ENCODE measurements around the gene L3MBTL1.

Gene L3MBTL1

DNA sequence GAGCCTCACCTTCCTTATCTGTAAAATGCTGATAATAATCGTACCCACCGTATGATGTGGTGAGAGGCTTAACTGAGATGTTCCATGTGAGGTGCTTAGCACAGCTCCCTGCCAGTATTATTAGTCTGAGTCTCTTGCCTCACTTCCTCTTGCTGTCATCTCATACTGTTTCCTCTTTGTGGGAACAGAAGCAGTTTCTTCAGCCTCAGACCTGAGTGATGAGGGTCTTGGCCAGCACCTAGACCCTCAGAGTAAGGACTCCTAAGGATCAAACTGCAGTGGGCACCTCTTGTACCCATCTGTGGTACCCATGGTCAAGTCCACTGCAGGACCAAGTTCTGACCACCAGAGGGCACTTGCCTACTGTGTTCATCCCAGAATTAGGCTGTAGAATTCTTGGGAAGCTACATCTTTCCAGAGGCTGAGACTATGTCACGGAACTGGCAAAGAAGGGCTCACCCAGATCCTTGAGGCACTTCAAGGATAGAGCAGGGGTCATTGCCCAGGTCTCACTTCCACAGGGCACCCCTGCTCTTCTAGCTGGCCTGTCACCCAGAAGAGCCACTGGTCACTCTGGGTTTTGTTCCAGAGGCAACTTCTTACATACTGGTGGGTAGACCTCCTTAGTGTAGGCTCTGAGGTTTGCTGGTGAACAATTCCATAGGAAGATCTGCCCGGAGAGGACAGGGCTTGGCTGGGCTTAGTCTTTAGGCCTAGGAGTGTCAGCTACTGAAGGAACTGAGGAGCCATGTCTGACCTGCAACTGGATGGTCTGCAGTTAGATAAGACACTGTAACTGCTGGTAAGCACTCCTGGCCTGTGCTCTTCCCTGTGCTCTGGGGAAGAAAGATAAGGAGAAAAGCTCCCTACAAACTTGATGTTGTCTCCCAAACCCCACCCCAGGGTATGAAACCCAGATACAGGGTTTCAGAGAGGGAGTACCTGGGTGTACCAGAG is 30.7 kb downstream of the L3MBTL1 start:
- H3K4me3 Mint-ChIP-seq: no peak overlapping the region
- H3K36me3 Mint-ChIP-seq (ENCODE audit: low read depth): peaks cover 2% of the 10 kb centered on the region
- H3K9me3 Mint-ChIP-seq: no peaks in the 10 kb centered on the region
- DNase-seq: peak; percentile 73
- H3K4me1 Mint-ChIP-seq: no peaks in the 10 kb centered on the region
- peaks cover 2% of the 10 kb centered on the region for H3K27me3 Mint-ChIP-seq (ENCODE audit: low read depth, poor library complexity)
- peak overlapping the region; percentile 81 for H3K27ac Mint-ChIP-seq
- TF ChIP-seq, protein P1, sequence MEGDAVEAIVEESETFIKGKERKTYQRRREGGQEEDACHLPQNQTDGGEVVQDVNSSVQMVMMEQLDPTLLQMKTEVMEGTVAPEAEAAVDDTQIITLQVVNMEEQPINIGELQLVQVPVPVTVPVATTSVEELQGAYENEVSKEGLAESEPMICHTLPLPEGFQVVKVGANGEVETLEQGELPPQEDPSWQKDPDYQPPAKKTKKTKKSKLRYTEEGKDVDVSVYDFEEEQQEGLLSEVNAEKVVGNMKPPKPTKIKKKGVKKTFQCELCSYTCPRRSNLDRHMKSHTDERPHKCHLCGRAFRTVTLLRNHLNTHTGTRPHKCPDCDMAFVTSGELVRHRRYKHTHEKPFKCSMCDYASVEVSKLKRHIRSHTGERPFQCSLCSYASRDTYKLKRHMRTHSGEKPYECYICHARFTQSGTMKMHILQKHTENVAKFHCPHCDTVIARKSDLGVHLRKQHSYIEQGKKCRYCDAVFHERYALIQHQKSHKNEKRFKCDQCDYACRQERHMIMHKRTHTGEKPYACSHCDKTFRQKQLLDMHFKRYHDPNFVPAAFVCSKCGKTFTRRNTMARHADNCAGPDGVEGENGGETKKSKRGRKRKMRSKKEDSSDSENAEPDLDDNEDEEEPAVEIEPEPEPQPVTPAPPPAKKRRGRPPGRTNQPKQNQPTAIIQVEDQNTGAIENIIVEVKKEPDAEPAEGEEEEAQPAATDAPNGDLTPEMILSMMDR (IDR thresholded peaks at IDR 0.05): peak; percentile 91

- Mint-ChIP-seq H3K27me3 (ENCODE audit: low read depth, poor library complexity) (peaks cover 2% of the 10 kb centered on the region), H3K4me1 (no peaks in the 10 kb centered on the region), H3K9me3 (no peaks in the 10 kb centered on the region), H3K4me3 (no peak overlapping the region), H3K36me3 (ENCODE audit: low read depth) (peaks cover 11% of the 10 kb centered on the region), H3K27ac (peak overlapping the region; percentile 81)
- DNase-seq: no peak
- TF ChIP-seq, protein P1 (IDR thresholded peaks at IDR 0.05): no peak
These were observed 31.6 kb downstream of the L3MBTL1 start for GRCh38 chr20:43538878-43539700.

GRCh38 chr20:43539975-43540672 is 32.6 kb downstream of the L3MBTL1 start:
- H3K27me3 Mint-ChIP-seq (ENCODE audit: low read depth, poor library complexity): peaks cover 6% of the 10 kb centered on the region
- H3K27ac Mint-ChIP-seq: no peak overlapping the region
- TF ChIP-seq, protein P1 (IDR thresholded peaks at IDR 0.05): no peak
- H3K36me3 Mint-ChIP-seq (ENCODE audit: low read depth): peaks cover 15% of the 10 kb centered on the region
- H3K9me3 Mint-ChIP-seq: no peaks in the 10 kb centered on the region
- H3K4me3 Mint-ChIP-seq: no peak overlapping the region
- H3K4me1 Mint-ChIP-seq: no peaks in the 10 kb centered on the region
- DNase-seq: no peak

DNA sequence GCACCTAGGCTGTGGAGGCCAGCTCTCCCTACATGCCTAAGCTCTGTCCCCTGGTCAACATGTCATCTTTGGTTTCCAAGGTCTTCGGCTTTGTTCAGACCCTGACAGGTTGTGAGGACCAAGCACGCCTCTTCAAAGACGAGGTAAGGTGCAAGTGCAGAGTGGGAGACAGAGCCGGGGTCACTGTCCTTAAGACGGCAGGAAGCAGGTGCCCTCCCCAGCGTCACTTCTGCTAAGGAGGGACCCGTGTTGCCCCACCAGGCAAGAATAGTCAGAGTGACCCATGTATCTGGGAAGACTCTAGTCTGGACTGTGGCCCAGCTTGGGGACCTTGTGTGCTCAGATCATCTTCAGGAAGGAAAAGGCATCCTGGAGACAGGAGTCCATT is 33.2 kb downstream of the L3MBTL1 start:
- peaks cover 20% of the 10 kb centered on the region for H3K36me3 Mint-ChIP-seq (ENCODE audit: low read depth)

DNA sequence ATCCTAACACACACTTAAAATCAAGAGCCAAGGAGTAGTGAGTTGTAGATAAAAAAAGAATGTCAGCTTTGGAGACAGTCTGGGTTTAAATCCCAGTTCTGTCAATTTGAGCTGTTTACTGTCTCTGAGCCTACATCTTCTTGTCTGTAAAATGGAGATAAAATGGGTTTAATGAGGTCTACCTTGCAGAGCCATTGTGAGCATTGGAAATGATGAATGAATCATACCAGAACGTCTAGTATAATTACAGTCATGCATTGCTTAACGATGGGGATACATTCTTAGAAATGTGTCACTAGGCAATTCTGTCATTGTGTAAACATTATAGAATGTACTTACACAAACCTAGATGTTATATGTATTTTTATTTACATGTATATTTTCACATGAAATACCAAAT is 33.7 kb downstream of the L3MBTL1 start:
- Mint-ChIP-seq H3K4me1 (no peaks in the 10 kb centered on the region), H3K4me3 (no peak overlapping the region), H3K27ac (no peak overlapping the region), H3K36me3 (ENCODE audit: low read depth) (peaks cover 25% of the 10 kb centered on the region), H3K27me3 (ENCODE audit: low read depth, poor library complexity) (peaks cover 6% of the 10 kb centered on the region), H3K9me3 (peaks cover 8% of the 10 kb centered on the region)
- TF ChIP-seq, protein P1 (IDR thresholded peaks at IDR 0.05): no peak
- no peak for DNase-seq

More for the DNA sequence above, 33.2 kb downstream of the L3MBTL1 start:
- Mint-ChIP-seq H3K27me3 (ENCODE audit: low read depth, poor library complexity) (peaks cover 6% of the 10 kb centered on the region), H3K9me3 (peaks cover 3% of the 10 kb centered on the region), H3K27ac (no peak overlapping the region), H3K4me1 (no peaks in the 10 kb centered on the region), H3K4me3 (no peak overlapping the region)
- TF ChIP-seq, protein P1 (IDR thresholded peaks at IDR 0.05): no peak
- DNase-seq: no peak

Measured in nephron progenitor cell (in vitro differentiated cells).